ENCODE data around the gene GTF3C5. TPM values are rescaled to one million over a fixed set of nuclear protein-coding genes. Genes with fewer than 3 reads are reported as not detected.

The GTF3C5 gene
- total and polyA plus RNA-seq, 2 of the 4 experiments (the other 2 are of a cell fraction): 49.1 to 52.3 TPM

DNA sequence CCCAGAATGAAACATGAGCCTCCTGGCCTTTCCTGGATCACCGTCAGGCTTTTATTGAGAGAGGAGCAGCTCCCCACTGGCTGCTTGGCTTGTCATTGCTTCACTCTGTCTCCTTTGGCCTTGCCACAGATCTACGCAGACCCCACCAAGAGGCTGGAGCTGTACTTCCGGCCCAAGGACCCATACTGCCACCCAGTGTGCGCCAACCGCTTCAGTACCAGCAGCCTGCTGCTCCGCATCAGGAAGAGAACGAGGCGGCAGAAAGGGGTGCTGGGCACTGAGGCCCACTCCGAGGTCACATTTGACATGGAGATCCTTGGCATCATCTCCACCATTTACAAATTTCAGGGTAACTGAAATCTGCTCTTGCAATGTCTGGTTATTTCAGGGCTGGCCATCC, 11.2 kb downstream of the GTF3C5 start:
- Histone ChIP-seq H3K9ac (ENCODE audit: low read depth, low read length) (no peak overlapping the region), H4K8ac (ENCODE audit: low read depth in 2 of 2, low read length in 2 of 2) (no peak overlapping the region), H3K4me1 (ENCODE audit: control insufficient read depth, insufficient read depth, low read length) (no peaks in the 10 kb centered on the region), H3K14ac (replicated peaks; ENCODE audit: low read depth, low read length) (no peak overlapping the region), H3K4me2 (ENCODE audit: low read depth, low read length) (no peak overlapping the region), H3K27ac (ENCODE audit: insufficient read depth, low read length) (no peak overlapping the region), H3K4ac (ENCODE audit: low read depth, low read length) (no peak overlapping the region), H2AK5ac (ENCODE audit: low read depth, low read length) (no peak overlapping the region), H3K9me1 (ENCODE audit: insufficient read depth, low read length) (no peaks in the 10 kb centered on the region), H3K18ac (ENCODE audit: low read depth, low read length) (no peak overlapping the region), H3K4me3 (ENCODE audit: insufficient read depth, low read depth, low read length) (no peak overlapping the region), H4K91ac (ENCODE audit: insufficient read depth, low read depth, low read length) (no peak overlapping the region), H2BK15ac (ENCODE audit: low read depth, low read length) (no peak overlapping the region), H3K23ac (ENCODE audit: low read depth, low read length) (no peak overlapping the region), H2AK9ac (replicated peaks; ENCODE audit: low read depth, low read length, poor library complexity) (no peak overlapping the region), H3K27me3 (ENCODE audit: control insufficient read depth, insufficient read depth, low read length) (no peaks in the 10 kb centered on the region), H4K20me1 (ENCODE audit: insufficient read depth, low read length) (peaks cover 35% of the 10 kb centered on the region), H4K5ac (ENCODE audit: low read depth, low read length) (no peak overlapping the region), H2AFZ (replicated peaks; ENCODE audit: low read length, poor library complexity) (no peak overlapping the region), H3K56ac (ENCODE audit: extremely low read depth, insufficient read depth, low read length) (no peak overlapping the region), H3K36me3 (ENCODE audit: control insufficient read depth, insufficient read depth, low read length) (peaks cover 48% of the 10 kb centered on the region), H2BK120ac (ENCODE audit: low read depth, low read length) (no peak overlapping the region), H2BK5ac (ENCODE audit: low read depth, low read length, poor library complexity, severe bottlenecking) (no peak overlapping the region), H3K9me3 (ENCODE audit: control insufficient read depth, insufficient read depth, low read length) (no peaks in the 10 kb centered on the region), H2BK20ac (ENCODE audit: low read depth, low read length) (no peak overlapping the region), H3K79me1 (ENCODE audit: low read depth in 1 of 2, low read length in 2 of 2) (peaks cover 21 to 53% of the 10 kb centered on the region in 2 experiments)
- dilution Hi-C loops (cut with HindIII; ENCODE audit: low sequenced_read_pairs, unreplicated experiment) (no loop called here), intact Hi-C loops (cut with micrococcal nuclease) (loop anchor here (1.0 kb wide), 2 partner anchors 102 to 106 kb away; no protein-coding TSS in a partner anchor), in situ Hi-C loops (cut with MboI; ENCODE audit: low sequenced_read_pairs) (loop anchor here (25.0 kb wide), 1 partner anchor 445 kb away; the partner anchor contains the start of gene SLC2A6)
- POLR2A ChIA-PET (ENCODE audit: unreplicated experiment): no interaction called here
- ATAC-seq (ENCODE audit: low read depth): no peak
- CTCF ChIA-PET: no interaction called here
- no TSS peak for BruUV-seq (replicated peaks)
- no peak for TF ChIP-seq CTCF (conservative IDR thresholded peaks at IDR 0.05; ENCODE audit: low read depth, low read length)
- WGBS, 2 experiments (ENCODE audit: extremely low coverage in 2 of 2, insufficient read length in 1 of 2): 89% methylated on average over 5 of the region's 9 CpGs; no CpG with 5 or more reads in 1 of the 2 experiments
- DNase-seq: no peak
